ENCODE results near the gene PROB1. TPM values are rescaled to one million over a fixed set of nuclear protein-coding genes. Genes with fewer than 3 reads are reported as not detected.

Gene PROB1
- total RNA-seq, 1 experiment from 2014 or later = 3.4 TPM

- H3K4ac ChIP-seq (ENCODE audit: low read depth, low read length) = no peak overlapping the region
- peak overlapping the region; percentile 79 to 88 for H3K4me3 Mint-ChIP-seq
- no peak overlapping the region for H3K56ac ChIP-seq (ENCODE audit: insufficient read length, low read depth, low read length)
- no peak overlapping the region for H2AFZ ChIP-seq (ENCODE audit: low read length)
- peak overlapping the region in 1 of 3 experiments; percentile 87; a peak in 1 of 7 replicates for H3K27ac Mint-ChIP-seq
- no peak overlapping the region for H3K27ac ChIP-seq (ENCODE audit: insufficient read length, low read depth, low read length)
- peak; percentile 83 for TF ChIP-seq CTCF (conservative IDR thresholded peaks at IDR 0.05)
- H3K9me3 Mint-ChIP-seq = no peaks in the 10 kb centered on the region
- peak overlapping the region; percentile 85 for H3K4me2 ChIP-seq (ENCODE audit: insufficient read depth, insufficient read length, low read length)
- no peak overlapping the region for H4K5ac ChIP-seq (ENCODE audit: insufficient read length, low read depth, low read length)
- H3K27me3 ChIP-seq (ENCODE audit: insufficient read depth, low read length) = peaks cover 8% of the 10 kb centered on the region
- no peak overlapping the region for H2BK120ac ChIP-seq (ENCODE audit: low read depth, low read length, poor library complexity, severe bottlenecking)
- H3K9me3 ChIP-seq (ENCODE audit: control insufficient read depth, low read depth, low read length) = no peaks in the 10 kb centered on the region
- peaks cover 26 to 53% of the 10 kb centered on the region in 2 experiments for H3K4me1 Mint-ChIP-seq
- peaks cover 0 to 6% (median 0%) of the 10 kb centered on the region in 3 experiments; a peak in 5 of 7 replicates for H3K36me3 Mint-ChIP-seq (ENCODE audit: insufficient read depth in 1 of 3, low read depth in 3 of 3)
- no peak overlapping the region for H3K23ac ChIP-seq (ENCODE audit: insufficient read length, low read depth, low read length)
- peaks cover 31% of the 10 kb centered on the region for H3K27me3 Mint-ChIP-seq (ENCODE audit: low read depth)
- H2BK20ac ChIP-seq (ENCODE audit: low read depth, low read length, poor library complexity, severe bottlenecking) = no peak overlapping the region
- H3K4me1 ChIP-seq (ENCODE audit: insufficient read depth, low read length) = peaks cover 7% of the 10 kb centered on the region; the same call in 1 of the 2 replicates
- no peak overlapping the region for H4K91ac ChIP-seq (ENCODE audit: insufficient read length, low read depth, low read length)
- no peak overlapping the region for H2BK15ac ChIP-seq (ENCODE audit: low read depth, low read length)
- H2BK5ac ChIP-seq (ENCODE audit: insufficient read length, low read length) = no peak overlapping the region
- no peak overlapping the region for H2AK5ac ChIP-seq (ENCODE audit: insufficient read length, low read length)
- peaks cover 22% of the 10 kb centered on the region for H3K23me2 ChIP-seq (ENCODE audit: insufficient read length, low read depth, low read length, poor library complexity, severe bottlenecking)
- peak overlapping the region; percentile 53 for H3K18ac ChIP-seq (ENCODE audit: insufficient read length, low read depth, low read length)
- DNase-seq = peak; percentile 91
- no peaks in the 10 kb centered on the region for H3K79me1 ChIP-seq (ENCODE audit: insufficient read depth, low read depth, low read length, poor library complexity, severe bottlenecking)
- no peak overlapping the region for H4K8ac ChIP-seq (replicated peaks; ENCODE audit: insufficient read length, low read depth, low read length)
- 0 out of 2 replicates have a peak overlapping the region, but pooled peaks have one; percentile 7 for H3K14ac ChIP-seq (ENCODE audit: insufficient read depth, low read length)
- no CpG with 5 or more reads among the region's 77 CpGs for WGBS (ENCODE audit: extremely low coverage, insufficient read length, low lambda C conversion rate)
- peaks cover 2% of the 10 kb centered on the region for H4K20me1 ChIP-seq (ENCODE audit: control insufficient read depth, insufficient read depth, insufficient read length)
- H3K9ac ChIP-seq (ENCODE audit: extremely low read depth, insufficient read length, low read length) = no peak overlapping the region
- no peak overlapping the region for H2BK12ac ChIP-seq (ENCODE audit: insufficient read length, low read depth, low read length)
- no peaks in the 10 kb centered on the region for H3K79me2 ChIP-seq (ENCODE audit: insufficient read depth, low read length)
- no peak overlapping the region for H3T11ph ChIP-seq (ENCODE audit: low read length)
These were observed 2.0 kb downstream of the PROB1 start for GRCh38 chr5:139392678-139393496.
